H9 (cell line): ENCODE data around the gene PDZRN4. TPM values are rescaled to one million over a fixed set of nuclear protein-coding genes. Genes with fewer than 3 reads are reported as not detected.

Experiments used
- DNase-seq: peaks from one replicate; pipeline ENCODE4 v3.0.0-alpha.2; 2017
- H2AFZ ChIP-seq: one replicate; pipeline ENCODE4 v1.6.1; 2013; ENCODE audit warnings: mild to moderate bottlenecking, low read length, control low read depth, moderate library complexity
- H2AK5ac ChIP-seq: 2 replicates; pipeline ENCODE4 v1.6.1; 2013; ENCODE audit warnings: low read length, control low read depth, mixed read lengths; ENCODE audit not compliant: insufficient read length
- H2BK120ac ChIP-seq: one replicate; pipeline ENCODE4 v1.6.1; 2013; ENCODE audit warnings: low read depth, mild to moderate bottlenecking, low read length, control low read depth, inconsistent platforms; ENCODE audit not compliant: poor library complexity, severe bottlenecking
- H2BK12ac ChIP-seq: 2 replicates; pipeline ENCODE4 v1.6.1; 2013; ENCODE audit warnings: low read length, control low read depth, mixed read lengths, low read depth; ENCODE audit not compliant: insufficient read length
- H2BK15ac ChIP-seq: 2 replicates; pipeline ENCODE4 v1.6.1; 2013; ENCODE audit warnings: low read depth, low read length, control low read depth
- H2BK20ac ChIP-seq: one replicate; pipeline ENCODE4 v1.6.1; 2013; ENCODE audit warnings: low read depth, mild to moderate bottlenecking, low read length, control low read depth, inconsistent platforms; ENCODE audit not compliant: poor library complexity, severe bottlenecking
- H2BK5ac ChIP-seq: 2 replicates; pipeline ENCODE4 v1.6.1; 2013; ENCODE audit warnings: low read length, control low read depth, mixed read lengths; ENCODE audit not compliant: insufficient read length
- H3K14ac ChIP-seq: 2 replicates; pipeline ENCODE4 v1.6.1; 2013; ENCODE audit warnings: low read length, control low read depth; ENCODE audit not compliant: insufficient read depth
- H3K18ac ChIP-seq: 2 replicates; pipeline ENCODE4 v1.6.1; 2013; ENCODE audit warnings: low read depth, mild to moderate bottlenecking, mixed read lengths, low read length, control low read depth; ENCODE audit not compliant: insufficient read length
- H3K23ac ChIP-seq: 2 replicates; pipeline ENCODE4 v1.6.1; 2013; ENCODE audit warnings: low read length, control low read depth, mixed read lengths, low read depth; ENCODE audit not compliant: insufficient read length
- H3K23me2 ChIP-seq: 2 replicates; pipeline ENCODE4 v1.6.1; 2013; ENCODE audit warnings: low read depth, mild to moderate bottlenecking, mixed read lengths, low read length, control low read depth; ENCODE audit not compliant: insufficient read length, poor library complexity, severe bottlenecking
- H3K27ac ChIP-seq: 2 replicates; pipeline ENCODE4 v1.5.1; 2013; ENCODE audit warnings: low read length, control low read depth, mixed read lengths, low read depth; ENCODE audit not compliant: insufficient read length
- H3K27me3 ChIP-seq: 2 replicates; pipeline ENCODE4 v1.6.1; 2013; ENCODE audit warnings: low read length, control low read depth, inconsistent platforms; ENCODE audit not compliant: insufficient read depth
- H3K4ac ChIP-seq: 2 replicates; pipeline ENCODE4 v1.6.1; 2013; ENCODE audit warnings: low read depth, mild to moderate bottlenecking, control low read depth, inconsistent platforms, low read length, moderate library complexity
- H3K4me1 ChIP-seq: 2 replicates; pipeline ENCODE4 v1.6.1; 2013; ENCODE audit warnings: low read length, control low read depth, inconsistent platforms; ENCODE audit not compliant: insufficient read depth
- H3K4me2 ChIP-seq: 2 replicates; pipeline ENCODE4 v1.6.1; 2013; ENCODE audit warnings: low read length, control low read depth, mixed read lengths; ENCODE audit not compliant: insufficient read length, insufficient read depth
- H3K56ac ChIP-seq: 2 replicates; pipeline ENCODE4 v1.6.1; 2013; ENCODE audit warnings: low read depth, mild to moderate bottlenecking, mixed read lengths, low read length, control low read depth; ENCODE audit not compliant: insufficient read length
- H3K79me1 ChIP-seq: 2 replicates; pipeline ENCODE4 v1.6.1; 2013; ENCODE audit warnings: low read depth, mild to moderate bottlenecking, moderate library complexity, low read length, control low read depth, inconsistent platforms; ENCODE audit not compliant: insufficient read depth, poor library complexity, severe bottlenecking
- H3K79me2 ChIP-seq: 2 replicates; pipeline ENCODE4 v1.6.1; 2013; ENCODE audit warnings: low read length, control low read depth, inconsistent platforms; ENCODE audit not compliant: insufficient read depth
- H3K9ac ChIP-seq: 2 replicates; pipeline ENCODE4 v1.6.1; 2013; ENCODE audit warnings: low read length, control low read depth, mixed read lengths; ENCODE audit not compliant: insufficient read length; ENCODE audit errors: extremely low read depth
- H3K9me3 ChIP-seq: one replicate; pipeline ENCODE4 v1.6.1; 2013; ENCODE audit warnings: low read depth, low read length, inconsistent platforms; ENCODE audit not compliant: control insufficient read depth
- H3T11ph ChIP-seq: one replicate; pipeline ENCODE4 v1.6.1; 2013; ENCODE audit warnings: mild to moderate bottlenecking, low read length, control low read depth, inconsistent platforms
- H4K20me1 ChIP-seq: one replicate; pipeline ENCODE4 v1.6.1; 2013; ENCODE audit not compliant: control insufficient read depth, insufficient read length, insufficient read depth
- H4K5ac ChIP-seq: 2 replicates; pipeline ENCODE4 v1.6.1; 2013; ENCODE audit warnings: low read depth, mild to moderate bottlenecking, mixed read lengths, low read length, control low read depth; ENCODE audit not compliant: insufficient read length
- H4K8ac ChIP-seq: replicated peaks from 2 replicates; pipeline ENCODE4 v1.6.1; 2013; ENCODE audit warnings: low read length, control low read depth, mixed read lengths, low read depth; ENCODE audit not compliant: insufficient read length
- H4K91ac ChIP-seq: 2 replicates; pipeline ENCODE4 v1.6.1; 2013; ENCODE audit warnings: low read depth, mild to moderate bottlenecking, moderate library complexity, mixed read lengths, low read length, control low read depth; ENCODE audit not compliant: insufficient read length
- H3K27ac Mint-ChIP-seq, 3 experiments: 2 replicates in 2 of 3; 3 replicates in 1 of 3; pipeline ENCODE4 v1.8.0; 2020 to 2021; ENCODE audit warnings: mixed read lengths in 3 of 3, mild to moderate bottlenecking in 1 of 3, moderate library complexity in 1 of 3
- H3K27me3 Mint-ChIP-seq: 2 replicates; pipeline ENCODE4 v1.8.0; 2021; ENCODE audit warnings: low read depth, mild to moderate bottlenecking, moderate library complexity, mixed read lengths
- H3K36me3 Mint-ChIP-seq, 3 experiments: 2 replicates in 2 of 3; 3 replicates in 1 of 3; pipeline ENCODE4 v1.8.0; 2020 to 2021; ENCODE audit warnings: low read depth in 3 of 3, mixed read lengths in 3 of 3; ENCODE audit not compliant: insufficient read depth in 1 of 3
- H3K4me1 Mint-ChIP-seq, 2 experiments: 2 replicates each; pipeline ENCODE4 v1.8.0; 2020; ENCODE audit warnings: mixed read lengths in 2 of 2
- H3K4me3 Mint-ChIP-seq, 2 experiments: 2 replicates in 1 of 2; 3 replicates in 1 of 2; pipeline ENCODE4 v1.8.0; 2020 to 2021; ENCODE audit warnings: mild to moderate bottlenecking in 2 of 2, mixed read lengths in 2 of 2, moderate library complexity in 1 of 2
- H3K9me3 Mint-ChIP-seq, 2 experiments: 2 replicates in 1 of 2; 3 replicates in 1 of 2; pipeline ENCODE4 v1.8.0; 2020; ENCODE audit warnings: mild to moderate bottlenecking in 2 of 2, mixed read lengths in 2 of 2, moderate library complexity in 1 of 2
- WGBS: extraction: QIAGEN DNeasy Blood & Tissue Kit; methylation state at CpG from one replicate; pipeline ENCODE4 v1.1.7; 2013; ENCODE audit warnings: missing lambda C conversion rate, low lambda C conversion rate, mixed read lengths; ENCODE audit not compliant: insufficient read length; ENCODE audit errors: extremely low coverage; 5-methylcytosine and 5-hydroxymethylcytosine counted together
- total RNA-seq: library from RNA; stranded (reverse); gene quantifications from 2 replicates; pipeline ENCODE4 v1.2.1, GENCODE V29; 2021
- TF ChIP-seq, protein P1 (sequence below): fragments of 200-600 bp; sonication (generic); conservative IDR thresholded peaks from 3 replicates; pipeline ENCODE4 v1.8.0; 2021; ENCODE audit warnings: antibody characterized with exemption, mild to moderate bottlenecking

Gene PDZRN4
- total RNA-seq, 1 experiment from 2014 or later = not detected

DNA sequence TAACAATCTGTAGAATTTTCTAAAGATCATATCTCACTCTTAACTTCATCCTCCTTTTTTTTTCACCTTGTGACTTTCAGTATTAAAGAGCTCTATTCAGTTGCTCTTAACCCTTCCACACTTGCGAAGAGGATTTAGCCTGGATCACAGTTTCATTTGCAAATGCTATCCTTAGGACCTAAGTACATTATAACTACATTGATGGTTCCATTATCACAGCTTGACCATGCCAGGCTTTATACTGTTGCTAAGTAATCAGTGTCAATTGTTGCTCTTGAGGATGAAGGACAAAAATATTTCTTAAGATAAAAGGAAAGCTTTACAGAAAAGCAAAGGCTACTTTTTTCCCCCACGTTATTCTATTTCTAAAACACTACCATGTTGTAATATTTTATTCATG is 122.2 kb downstream of the PDZRN4 start:
- H2BK20ac ChIP-seq = no peak overlapping the region
- H3K9ac ChIP-seq = no peak overlapping the region
- H3K9me3 ChIP-seq = no peaks in the 10 kb centered on the region
- no peaks in the 10 kb centered on the region for H3K4me1 ChIP-seq
- H4K91ac ChIP-seq = no peak overlapping the region
- no peaks in the 10 kb centered on the region for H3K23me2 ChIP-seq
- TF ChIP-seq, protein P1, sequence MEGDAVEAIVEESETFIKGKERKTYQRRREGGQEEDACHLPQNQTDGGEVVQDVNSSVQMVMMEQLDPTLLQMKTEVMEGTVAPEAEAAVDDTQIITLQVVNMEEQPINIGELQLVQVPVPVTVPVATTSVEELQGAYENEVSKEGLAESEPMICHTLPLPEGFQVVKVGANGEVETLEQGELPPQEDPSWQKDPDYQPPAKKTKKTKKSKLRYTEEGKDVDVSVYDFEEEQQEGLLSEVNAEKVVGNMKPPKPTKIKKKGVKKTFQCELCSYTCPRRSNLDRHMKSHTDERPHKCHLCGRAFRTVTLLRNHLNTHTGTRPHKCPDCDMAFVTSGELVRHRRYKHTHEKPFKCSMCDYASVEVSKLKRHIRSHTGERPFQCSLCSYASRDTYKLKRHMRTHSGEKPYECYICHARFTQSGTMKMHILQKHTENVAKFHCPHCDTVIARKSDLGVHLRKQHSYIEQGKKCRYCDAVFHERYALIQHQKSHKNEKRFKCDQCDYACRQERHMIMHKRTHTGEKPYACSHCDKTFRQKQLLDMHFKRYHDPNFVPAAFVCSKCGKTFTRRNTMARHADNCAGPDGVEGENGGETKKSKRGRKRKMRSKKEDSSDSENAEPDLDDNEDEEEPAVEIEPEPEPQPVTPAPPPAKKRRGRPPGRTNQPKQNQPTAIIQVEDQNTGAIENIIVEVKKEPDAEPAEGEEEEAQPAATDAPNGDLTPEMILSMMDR = no peak
- H3K79me1 ChIP-seq = no peaks in the 10 kb centered on the region
- no peak overlapping the region for H3K4me2 ChIP-seq
- Mint-ChIP-seq H3K27ac (no peak overlapping the region), H3K36me3 (no peaks in the 10 kb centered on the region; a peak in 1 of 7 replicates), H3K9me3 (peaks cover 1 to 3% of the 10 kb centered on the region in 2 experiments; a peak in 2 of 5 replicates), H3K4me3 (no peak overlapping the region), H3K4me1 (peaks cover 4 to 7% of the 10 kb centered on the region in 2 experiments; a peak in 3 of 4 replicates), H3K27me3 (no peaks in the 10 kb centered on the region)
- no peak overlapping the region for H3T11ph ChIP-seq
- H3K27me3 ChIP-seq = no peaks in the 10 kb centered on the region
- no peak overlapping the region for H2BK12ac ChIP-seq
- no peak overlapping the region for H2AK5ac ChIP-seq
- no CpG with 5 or more reads among the region's 2 CpGs for WGBS
- H2BK15ac ChIP-seq = no peak overlapping the region
- H3K4ac ChIP-seq = no peak overlapping the region
- H3K27ac ChIP-seq = no peak overlapping the region
- no peak for DNase-seq
- H2AFZ ChIP-seq = no peak overlapping the region
- H4K8ac ChIP-seq = no peak overlapping the region
- H4K20me1 ChIP-seq = no peaks in the 10 kb centered on the region
- H3K79me2 ChIP-seq = no peaks in the 10 kb centered on the region
- no peak overlapping the region for H3K23ac ChIP-seq
- no peak overlapping the region for H2BK120ac ChIP-seq
- no peak overlapping the region for H4K5ac ChIP-seq
- H3K56ac ChIP-seq = no peak overlapping the region
- no peak overlapping the region for H3K18ac ChIP-seq
- no peak overlapping the region for H3K14ac ChIP-seq
- H2BK5ac ChIP-seq = no peak overlapping the region
